Measurements from ENCODE around the gene SYT14.

SYT14 gene

GRCh38 chr1:210027994-210028393, 90.0 kb downstream of the SYT14 start:
- TF ChIP-seq CTCF (IDR thresholded peaks at IDR 0.05; ENCODE audit: insufficient read depth, low read length) (no peak), REST (IDR thresholded peaks at IDR 0.05; ENCODE audit: insufficient replicate concordance, low read depth) (no peak), GABPA (IDR thresholded peaks at IDR 0.05; ENCODE audit: low read depth) (no peak), POLR2AphosphoS5 (IDR thresholded peaks at IDR 0.05; ENCODE audit: low read depth) (no peak), SPI1 (IDR thresholded peaks at IDR 0.05; ENCODE audit: borderline replicate concordance, low read depth) (no peak)
- no peak for DNase-seq (ENCODE audit: low read depth in 1 of 2, low spot score in 1 of 2)
- no peak overlapping the region for H3K4me3 ChIP-seq (replicated peaks; ENCODE audit: insufficient read depth, low read length)
- H3K27me3 ChIP-seq (ENCODE audit: insufficient read depth, poor library complexity, severe bottlenecking): no peaks in the 10 kb centered on the region
- no peak overlapping the region for H3K27ac ChIP-seq (replicated peaks)

DNA sequence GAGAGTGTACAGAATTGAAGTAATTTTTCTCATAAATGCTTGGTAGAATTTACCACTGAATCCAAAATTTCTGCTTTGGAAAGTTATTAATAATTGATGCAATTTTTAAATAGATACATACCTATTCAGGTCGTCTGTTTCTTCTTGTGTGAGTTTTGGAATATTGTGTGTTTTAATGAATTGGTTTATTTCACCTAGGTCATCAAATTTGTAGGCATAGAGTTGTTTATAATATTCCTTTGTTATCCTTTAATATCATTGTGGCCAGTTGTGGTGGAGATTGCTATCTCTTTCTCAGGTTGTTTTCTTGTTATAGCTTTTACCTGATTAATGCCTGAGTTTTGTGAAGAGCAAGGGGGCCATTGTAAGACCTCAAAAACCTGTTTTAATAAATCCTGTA, 93.5 kb downstream of the SYT14 start:
- no peak for DNase-seq (ENCODE audit: low read depth in 1 of 2, low spot score in 1 of 2)
- H3K4me3 ChIP-seq (replicated peaks; ENCODE audit: insufficient read depth, low read length): no peak overlapping the region
- no peaks in the 10 kb centered on the region for H3K27me3 ChIP-seq (ENCODE audit: insufficient read depth, poor library complexity, severe bottlenecking)
- no peak overlapping the region for H3K27ac ChIP-seq (replicated peaks)
- TF ChIP-seq POLR2AphosphoS5 (IDR thresholded peaks at IDR 0.05; ENCODE audit: low read depth) (no peak), REST (IDR thresholded peaks at IDR 0.05; ENCODE audit: insufficient replicate concordance, low read depth) (no peak), GABPA (IDR thresholded peaks at IDR 0.05; ENCODE audit: low read depth) (no peak), CTCF (IDR thresholded peaks at IDR 0.05; ENCODE audit: insufficient read depth, low read length) (no peak), SPI1 (IDR thresholded peaks at IDR 0.05; ENCODE audit: borderline replicate concordance, low read depth) (no peak)

GRCh38 chr1:210043058-210043457, 105.0 kb downstream of the SYT14 start:
- no peak for DNase-seq (ENCODE audit: low read depth in 1 of 2, low spot score in 1 of 2)
- TF ChIP-seq SPI1 (IDR thresholded peaks at IDR 0.05; ENCODE audit: borderline replicate concordance, low read depth) (no peak), REST (IDR thresholded peaks at IDR 0.05; ENCODE audit: insufficient replicate concordance, low read depth) (no peak), CTCF (IDR thresholded peaks at IDR 0.05; ENCODE audit: insufficient read depth, low read length) (no peak), GABPA (IDR thresholded peaks at IDR 0.05; ENCODE audit: low read depth) (no peak), POLR2AphosphoS5 (IDR thresholded peaks at IDR 0.05; ENCODE audit: low read depth) (no peak)
- Histone ChIP-seq H3K4me3 (replicated peaks; ENCODE audit: insufficient read depth, low read length) (no peak overlapping the region), H3K27ac (replicated peaks) (no peak overlapping the region), H3K27me3 (ENCODE audit: insufficient read depth, poor library complexity, severe bottlenecking) (no peaks in the 10 kb centered on the region)

Data from HL-60 (cell line).